Testis (tissue), 3 donors: ENCODE measurements around the gene MAP3K4. TPM values are rescaled to one million over a fixed set of nuclear protein-coding genes. Genes with fewer than 3 reads are reported as not detected.

Source experiments
- DNase-seq: peaks from one replicate; pipeline ENCODE4 v3.0.0-alpha.2; 2019
- H3K27ac ChIP-seq, 2 donors: fragments of 200-600 bp; sonication (generic); one replicate each; pipeline ENCODE4 v1.5.1; 2019
- H3K27me3 ChIP-seq: fragments of 200-600 bp; sonication (generic); one replicate; pipeline ENCODE4 v1.5.1; 2019
- H3K36me3 ChIP-seq: fragments of 200-600 bp; sonication (generic); one replicate; pipeline ENCODE4 v1.5.1; 2017; ENCODE audit warnings: low read depth; ENCODE audit errors: missing control alignments
- H3K4me1 ChIP-seq: fragments of 200-600 bp; sonication (generic); one replicate; pipeline ENCODE4 v1.5.1; 2019
- H3K4me3 ChIP-seq, 2 donors: fragments of 200-600 bp; sonication (generic); one replicate each; pipeline ENCODE4 v1.5.1; 2017 to 2019
- H3K9me3 ChIP-seq: fragments of 200-600 bp; sonication (generic); one replicate; pipeline ENCODE4 v1.5.1; 2017
- POLR2A ChIP-seq: fragments of 450-650 bp; IDR thresholded peaks from one replicate; pipeline ENCODE4 v1.6.1; 2017; ENCODE audit warnings: antibody characterized with exemption, mild to moderate bottlenecking, moderate library complexity
- WGBS, 2 donors: methylation state at CpG; one replicate each; pipeline ENCODE4 v1.1.5; 2018; 5-methylcytosine and 5-hydroxymethylcytosine counted together
- intact Hi-C: fragments of 100-400 bp; cut with DNase I; formaldehyde crosslinking; loops from one replicate; pipeline ENCODE4 v1.15.1; 2023; ENCODE audit warnings: low total_unique reads
- polyA plus RNA-seq: library from polyadenylated mRNA; stranded (reverse); fragments of 350-450 nt; fragmentation: Illumina TruSeq; extraction: RNeasy Lipid Tissue Mini Kit (QIAGEN cat#74804); gene quantifications from one replicate; pipeline ENCODE4 v1.2.3, GENCODE V29; 2014; ENCODE audit warnings: low read depth, low replicate concordance; ENCODE audit not compliant: insufficient read depth
- total RNA-seq, 2 donors: library from RNA; depleted of rRNA; stranded (reverse); fragments of >200 nt; gene quantifications; one replicate each; pipeline ENCODE4 v1.2.3, GENCODE V29; 2016
- TF ChIP-seq, protein P1 (sequence below), 3 experiments: fragments of 450-650 bp in 2 of 3; fragments of 200-600 bp in 1 of 3; sonication (generic) in 1 of 3; IDR thresholded peaks; one replicate each; pipeline ENCODE4 v1.5.1; 2016 to 2019; ENCODE audit warnings: antibody characterized with exemption in 3 of 3, mild to moderate bottlenecking in 2 of 3, moderate library complexity in 1 of 3

The MAP3K4 gene
- total and polyA plus RNA-seq, 3 donors from 2014 or later: 45.0 to 77.7 (median 65.4) TPM

DNA sequence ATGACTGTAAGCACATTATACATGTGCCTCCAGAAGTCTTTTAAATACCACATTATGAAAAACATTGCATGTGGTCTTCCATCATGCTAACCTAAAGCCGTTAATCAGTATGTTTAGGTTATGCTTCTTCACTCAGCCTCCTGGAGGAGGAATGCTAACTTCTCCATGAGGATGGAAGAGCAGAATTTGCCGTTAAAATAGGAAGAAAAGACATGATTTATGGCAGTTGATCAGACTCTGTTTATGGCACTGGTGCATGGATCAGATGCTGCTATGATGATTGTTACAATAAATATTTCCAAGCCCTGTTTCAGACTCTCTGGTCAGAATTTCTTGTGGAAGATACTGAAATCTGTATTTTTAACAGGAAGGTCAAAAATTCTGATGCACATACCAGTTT, 31.7 kb downstream of the MAP3K4 start:
- DNase-seq: no peak
- intact Hi-C loops: no loop called here

DNA sequence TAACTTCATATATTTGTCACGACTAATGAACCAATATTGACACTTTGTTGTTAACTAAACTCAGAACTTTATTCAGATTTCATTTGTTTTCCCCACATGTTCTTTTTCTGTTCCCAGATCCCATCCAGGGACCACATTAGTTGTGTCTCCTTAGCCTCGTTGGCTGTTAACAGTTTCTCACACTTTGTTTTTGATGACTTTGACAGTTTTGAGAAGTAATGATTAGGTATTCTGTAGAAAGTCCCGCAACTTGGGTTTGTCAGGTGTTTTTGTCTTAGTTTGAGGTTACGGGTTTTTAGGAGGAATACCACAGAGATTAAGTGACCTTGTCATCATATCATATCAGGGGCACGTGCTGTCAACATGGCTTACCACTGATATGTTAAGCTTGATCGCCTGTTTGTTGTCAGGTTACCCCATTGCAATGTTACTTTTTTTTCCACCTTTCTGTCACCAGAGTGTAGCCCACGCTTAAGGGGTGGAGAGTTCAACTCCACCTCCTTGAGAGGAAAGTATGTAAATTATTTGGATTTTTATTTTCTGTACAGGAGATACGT, 32.9 kb downstream of the MAP3K4 start:
- H3K4me3 ChIP-seq: no peak overlapping the region
- no peak for DNase-seq
- H3K9me3 ChIP-seq: no peaks in the 10 kb centered on the region
- no peak overlapping the region for H3K27ac ChIP-seq
- H3K36me3 ChIP-seq: no peaks in the 10 kb centered on the region
- intact Hi-C loops: no loop called here
- H3K4me1 ChIP-seq: no peaks in the 10 kb centered on the region
- 92% methylated on average over 8 of the region's 8 CpGs for WGBS, 2 donors
- TF ChIP-seq POLR2A: no peak
- TF ChIP-seq, protein P1, sequence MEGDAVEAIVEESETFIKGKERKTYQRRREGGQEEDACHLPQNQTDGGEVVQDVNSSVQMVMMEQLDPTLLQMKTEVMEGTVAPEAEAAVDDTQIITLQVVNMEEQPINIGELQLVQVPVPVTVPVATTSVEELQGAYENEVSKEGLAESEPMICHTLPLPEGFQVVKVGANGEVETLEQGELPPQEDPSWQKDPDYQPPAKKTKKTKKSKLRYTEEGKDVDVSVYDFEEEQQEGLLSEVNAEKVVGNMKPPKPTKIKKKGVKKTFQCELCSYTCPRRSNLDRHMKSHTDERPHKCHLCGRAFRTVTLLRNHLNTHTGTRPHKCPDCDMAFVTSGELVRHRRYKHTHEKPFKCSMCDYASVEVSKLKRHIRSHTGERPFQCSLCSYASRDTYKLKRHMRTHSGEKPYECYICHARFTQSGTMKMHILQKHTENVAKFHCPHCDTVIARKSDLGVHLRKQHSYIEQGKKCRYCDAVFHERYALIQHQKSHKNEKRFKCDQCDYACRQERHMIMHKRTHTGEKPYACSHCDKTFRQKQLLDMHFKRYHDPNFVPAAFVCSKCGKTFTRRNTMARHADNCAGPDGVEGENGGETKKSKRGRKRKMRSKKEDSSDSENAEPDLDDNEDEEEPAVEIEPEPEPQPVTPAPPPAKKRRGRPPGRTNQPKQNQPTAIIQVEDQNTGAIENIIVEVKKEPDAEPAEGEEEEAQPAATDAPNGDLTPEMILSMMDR (IDR thresholded peaks at IDR 0.05): no peak
- H3K27me3 ChIP-seq: no peaks in the 10 kb centered on the region

More for the DNA sequence above, 31.7 kb downstream of the MAP3K4 start:
- H3K36me3 ChIP-seq: no peaks in the 10 kb centered on the region
- 71 to 78% methylated on average over 2 of the region's 2 CpGs for WGBS, 2 donors
- no peak overlapping the region for H3K4me3 ChIP-seq
- no peaks in the 10 kb centered on the region for H3K27me3 ChIP-seq
- no peaks in the 10 kb centered on the region for H3K9me3 ChIP-seq
- no peaks in the 10 kb centered on the region for H3K4me1 ChIP-seq
- TF ChIP-seq POLR2A: no peak
- TF ChIP-seq, protein P1 (IDR thresholded peaks at IDR 0.05): no peak
- H3K27ac ChIP-seq: no peak overlapping the region

DNA sequence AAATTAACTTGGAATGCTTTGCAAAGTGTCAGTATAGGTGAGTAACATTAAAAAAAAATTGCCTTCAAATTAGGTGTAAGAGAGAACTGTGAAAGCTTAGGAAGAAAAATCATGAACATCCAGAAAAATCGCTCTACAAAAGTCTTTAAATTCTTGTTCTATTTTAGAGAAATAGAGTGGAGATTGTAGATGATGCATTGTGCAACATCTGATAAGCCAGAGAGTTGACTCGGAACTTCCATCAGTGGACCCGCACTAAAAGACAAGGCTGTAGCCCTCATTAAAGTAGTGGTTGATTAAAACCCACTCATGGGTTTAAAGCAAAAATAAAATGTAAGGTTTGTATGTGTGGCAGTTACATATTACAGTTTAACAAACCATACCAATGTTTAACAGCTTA, 35.8 kb downstream of the MAP3K4 start:
- 94 to 95% methylated on average over 3 of the region's 3 CpGs for WGBS, 2 donors
- no peaks in the 10 kb centered on the region for H3K27me3 ChIP-seq
- no peak overlapping the region for H3K4me3 ChIP-seq
- intact Hi-C loops: no loop called here
- H3K4me1 ChIP-seq: no peaks in the 10 kb centered on the region
- DNase-seq: no peak
- no peaks in the 10 kb centered on the region for H3K36me3 ChIP-seq
- TF ChIP-seq, protein P1 (IDR thresholded peaks at IDR 0.05): no peak
- no peak for TF ChIP-seq POLR2A
- no peak overlapping the region for H3K27ac ChIP-seq
- H3K9me3 ChIP-seq: no peaks in the 10 kb centered on the region

DNA sequence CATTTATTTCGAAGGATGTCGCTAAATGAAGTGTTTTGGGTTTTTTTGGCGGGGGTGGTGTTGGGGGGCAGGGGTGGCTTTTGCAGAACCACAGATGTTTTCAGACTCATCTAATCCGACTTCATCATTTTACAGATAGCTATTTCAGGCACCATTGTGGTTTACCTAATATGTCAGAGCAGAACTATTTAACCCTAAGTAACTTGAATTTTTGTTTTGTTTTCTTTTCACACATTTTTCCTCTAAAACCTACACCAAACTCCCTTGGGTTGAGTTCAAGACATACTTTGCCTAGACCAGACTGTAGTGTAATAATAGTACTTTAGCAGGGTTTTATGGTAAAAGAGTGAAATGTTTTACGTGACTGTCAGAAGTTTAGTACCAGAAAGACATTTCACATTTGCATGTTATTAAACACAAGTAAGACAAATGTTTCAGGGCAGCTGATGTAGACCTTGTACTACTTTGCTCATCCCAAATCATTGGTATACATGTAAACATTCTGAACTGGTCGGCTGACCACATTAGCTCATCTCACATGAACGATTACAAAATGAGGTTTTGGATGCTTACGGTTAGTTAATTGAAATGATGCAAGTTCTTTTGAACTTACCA, 37.7 kb downstream of the MAP3K4 start:
- Histone ChIP-seq H3K27ac (no peak overlapping the region), H3K4me1 (no peaks in the 10 kb centered on the region), H3K9me3 (no peaks in the 10 kb centered on the region), H3K27me3 (no peaks in the 10 kb centered on the region), H3K36me3 (no peaks in the 10 kb centered on the region), H3K4me3 (no peak overlapping the region)
- 89 to 90% methylated on average over 8 of the region's 8 CpGs for WGBS, 2 donors
- DNase-seq: no peak
- TF ChIP-seq POLR2A: no peak
- TF ChIP-seq, protein P1 (IDR thresholded peaks at IDR 0.05): no peak
- intact Hi-C loops: no loop called here
